ENCODE data around the gene UBE2J2.

UBE2J2 gene

GRCh38 chr1:1215080-1215676 lies 58.5 kb downstream of the UBE2J2 start:
- in situ Hi-C loops (cut with HindIII; ENCODE audit: low sequenced_read_pairs): no loop called here

- in situ Hi-C loops (cut with HindIII; ENCODE audit: low sequenced_read_pairs): no loop called here
Observed at GRCh38 chr1:1213345-1214265, 60.0 kb downstream of the UBE2J2 start, which contains the start of gene TNFRSF4. Gene TNFRSF4, minus strand, starts transcription at chr1:1214153. Its CDS starts 26 bp downstream, at chr1:1214127.

GRCh38 chr1:1212780-1213344 lies 60.8 kb downstream of the UBE2J2 start:
- in situ Hi-C loops (cut with HindIII; ENCODE audit: low sequenced_read_pairs): no loop called here

GRCh38 chr1:1211541-1212441 lies 61.9 kb downstream of the UBE2J2 start:
- in situ Hi-C loops (cut with HindIII; ENCODE audit: low sequenced_read_pairs): no loop called here

- in situ Hi-C loops (cut with HindIII; ENCODE audit: low sequenced_read_pairs): no loop called here
Observed at GRCh38 chr1:1210726-1211540, 62.7 kb downstream of the UBE2J2 start.

GRCh38 chr1:1208713-1209433 lies 64.8 kb downstream of the UBE2J2 start:
- in situ Hi-C loops (cut with HindIII; ENCODE audit: low sequenced_read_pairs): no loop called here

GRCh38 chr1:1207571-1207892 lies 66.1 kb downstream of the UBE2J2 start:
- in situ Hi-C loops (cut with HindIII; ENCODE audit: low sequenced_read_pairs): no loop called here

- in situ Hi-C loops (cut with HindIII; ENCODE audit: low sequenced_read_pairs): no loop called here
Observed at GRCh38 chr1:1206966-1207531, 66.6 kb downstream of the UBE2J2 start.

- in situ Hi-C loops (cut with HindIII; ENCODE audit: low sequenced_read_pairs): no loop called here
Observed at GRCh38 chr1:1206376-1206965, 67.2 kb downstream of the UBE2J2 start, which contains the start of gene TNFRSF18. Gene TNFRSF18, minus strand, starts transcription at chr1:1206592. Its CDS starts 21 bp downstream, at chr1:1206571.

GRCh38 chr1:1205769-1206375 lies 67.8 kb downstream of the UBE2J2 start:
- in situ Hi-C loops (cut with HindIII; ENCODE audit: low sequenced_read_pairs): no loop called here

GRCh38 chr1:1204998-1205768 lies 68.5 kb downstream of the UBE2J2 start:
- in situ Hi-C loops (cut with HindIII; ENCODE audit: low sequenced_read_pairs): no loop called here

- in situ Hi-C loops (cut with HindIII; ENCODE audit: low sequenced_read_pairs): no loop called here
Observed at GRCh38 chr1:1204425-1204920, 69.2 kb downstream of the UBE2J2 start.
